ENCODE measurements around the gene SLC5A1.

GRCh38 chr22:32042924-32043323 lies at the start of gene SLC5A1:
- no peak for TF ChIP-seq CTCF (conservative IDR thresholded peaks at IDR 0.05; ENCODE audit: low read depth in 2 of 2)
- TF ChIP-seq EZH2phosphoT487 (IDR thresholded peaks at IDR 0.05; ENCODE audit: unreplicated experiment) = no peak
- TF ChIP-seq CREB1 (CRISPR knock-in tag; IDR thresholded peaks at IDR 0.05; ENCODE audit: low read depth) = no peak

All from GM23338 (cell line).